HCT116 (cell line): ENCODE results near the gene ACTR1A. TPM values are rescaled to one million over a fixed set of nuclear protein-coding genes. Genes with fewer than 3 reads are reported as not detected.
A peak's percentile ranks its signal among the peaks of the same experiment; 100 is the strongest.

ENCODE experiments used
- ATAC-seq: fragments of 200-7000 bp; cut with Tn5 transposase; 2 replicates; pipeline ENCODE4 v1.9.1; 2020; ENCODE audit warnings: mild to moderate bottlenecking, moderate library complexity
- BruUV-seq: library from RNA; stranded (reverse); fragments of 400-500 nt; replicated peaks from 2 replicates; lab custom pipeline; 2021; lab: Mats Ljungman, UMichigan
- CTCF ChIA-PET: fragments of 300-600 bp; sonication (Branson Sonifier 250); formaldehyde crosslinking; loops from one replicate; lab custom pipeline; 2021; ENCODE audit warnings: antibody characterized with exemption; lab: Charles Lee
- POLR2A ChIA-PET: fragments of 300-600, 350-600 bp; sonication (Branson Sonifier 250); formaldehyde crosslinking; loops from one replicate; lab custom pipeline; 2021; ENCODE audit warnings: antibody characterized with exemption; lab: Charles Lee
- RAD21 ChIA-PET, 2 experiments: fragments of 300-600 bp; sonication (Branson Sonifier 250); formaldehyde crosslinking; loops; one replicate each; lab custom pipeline; 2023; ENCODE audit warnings: low total read pairs in 2 of 2; ENCODE audit not compliant: uncharacterized antibody in 2 of 2, unreplicated experiment in 2 of 2, low non-redundant PET in 1 of 2; lab: Charles Lee
- DNase-seq: peaks from one replicate; pipeline ENCODE4 v3.0.0-alpha.2; 2010; ENCODE audit warnings: low read depth, low spot score
- H2AFZ ChIP-seq: fragments of 200-600 bp; shearing (Covaris generic), sonication (generic); 2 replicates; pipeline ENCODE4 v1.6.1; 2017; ENCODE audit warnings: low read depth, mixed run types, mixed read lengths, antibody characterized with exemption, low read length; ENCODE audit not compliant: poor library complexity, severe bottlenecking
- H3K27ac ChIP-seq: 2 replicates; pipeline ENCODE4 v1.5.1; 2012; ENCODE audit warnings: low read depth, low read length
- H3K27me3 ChIP-seq: fragments of 200-600 bp; sonication (generic); 2 replicates; pipeline ENCODE4 v1.6.1; 2016; ENCODE audit warnings: mixed run types, low read length, mixed read lengths; ENCODE audit not compliant: insufficient read depth
- H3K36me3 ChIP-seq, 2 experiments: fragments of 200-500 bp in 1 of 2; fragments of 200-600 bp in 1 of 2; sonication (Bioruptor generic) in 1 of 2; sonication (generic) in 1 of 2; 2 replicates each; pipeline versions ENCODE4 v1.5.1 to v1.6.1; 2014 to 2016; ENCODE audit warnings: low read length in 2 of 2, inconsistent platforms in 1 of 2, mixed read lengths in 1 of 2, mixed run types in 1 of 2; ENCODE audit not compliant: insufficient read depth in 2 of 2, control insufficient read depth in 1 of 2
- H3K4me1 ChIP-seq, 2 experiments: fragments of 200-600 bp in 1 of 2; sonication (generic) in 1 of 2; 2 replicates each; pipeline versions ENCODE4 v1.5.1 to v1.6.1; 2012 to 2017; ENCODE audit warnings: low read length in 2 of 2, inconsistent platforms in 1 of 2, mild to moderate bottlenecking in 1 of 2, mixed read lengths in 1 of 2, mixed run types in 1 of 2, moderate library complexity in 1 of 2; ENCODE audit not compliant: insufficient read depth in 2 of 2, control insufficient read depth in 1 of 2
- H3K4me2 ChIP-seq: fragments of 200-600 bp; sonication (generic); 2 replicates; pipeline ENCODE4 v1.6.1; 2017; ENCODE audit warnings: mixed run types, low read length, mixed read lengths
- H3K4me3 ChIP-seq, 2 experiments: fragments of 200-600 bp in 1 of 2; sonication (generic) in 1 of 2; replicated peaks in 1 of 2; 2 replicates each; pipeline ENCODE4 v1.5.1; 2011 to 2016; ENCODE audit warnings: low read length in 2 of 2, control low read depth in 1 of 2, low read depth in 1 of 2, mild to moderate bottlenecking in 1 of 2, mixed read lengths in 1 of 2, mixed run types in 1 of 2
- H3K79me2 ChIP-seq: fragments of 200-600 bp; sonication (generic); 2 replicates; pipeline ENCODE4 v1.6.1; 2017; ENCODE audit warnings: mild to moderate bottlenecking, mixed run types, low read length, moderate library complexity, mixed read lengths; ENCODE audit not compliant: insufficient read depth
- H3K9ac ChIP-seq: fragments of 200-600 bp; sonication (generic); 2 replicates; pipeline ENCODE4 v1.6.1; 2016; ENCODE audit warnings: low read length, mixed read lengths
- H3K9me2 ChIP-seq: fragments of 200-600 bp; sonication (generic), shearing (Covaris generic); 2 replicates; pipeline ENCODE4 v1.6.1; 2017; ENCODE audit warnings: mixed run types, mild to moderate bottlenecking, moderate library complexity; ENCODE audit not compliant: insufficient read depth
- H3K9me3 ChIP-seq, 2 experiments: fragments of 200-500 bp in 1 of 2; fragments of 200-600 bp in 1 of 2; sonication (Bioruptor generic) in 1 of 2; sonication (generic) in 1 of 2; 2 replicates each; pipeline ENCODE4 v1.6.1; 2014 to 2017; ENCODE audit warnings: low read length in 2 of 2, mixed read lengths in 2 of 2, inconsistent platforms in 1 of 2, low read depth in 1 of 2, mild to moderate bottlenecking in 1 of 2, mixed run types in 1 of 2, moderate library complexity in 1 of 2; ENCODE audit not compliant: control insufficient read depth in 1 of 2, insufficient read depth in 1 of 2
- H4K20me1 ChIP-seq: fragments of 200-600 bp; sonication (generic), shearing (Covaris generic); 2 replicates; pipeline ENCODE4 v1.6.1; 2017; ENCODE audit warnings: mixed run types, mild to moderate bottlenecking, moderate library complexity; ENCODE audit not compliant: insufficient read depth
- CBX3 ChIP-seq: IDR thresholded peaks from 2 replicates; pipeline ENCODE4 v1.6.1; 2012; ENCODE audit warnings: low read depth
- CEBPB ChIP-seq: IDR thresholded peaks from 2 replicates; pipeline ENCODE4 v1.6.1; 2012; ENCODE audit warnings: low read depth
- CTCF ChIP-seq, 3 experiments: fragments of 200-600 bp in 1 of 3; sonication (generic) in 1 of 3; IDR thresholded peaks in 2 of 3; conservative IDR thresholded peaks in 1 of 3; 2 replicates each; pipeline ENCODE4 v1.5.1; 2012 to 2017; ENCODE audit warnings: low read depth in 2 of 3, low read length in 2 of 3, antibody characterized with exemption in 1 of 3, borderline replicate concordance in 1 of 3, control low read depth in 1 of 3, mild to moderate bottlenecking in 1 of 3, mixed read lengths in 1 of 3, mixed run types in 1 of 3, moderate library complexity in 1 of 3; ENCODE audit not compliant: insufficient read depth in 1 of 3
- EGR1 ChIP-seq: IDR thresholded peaks from 2 replicates; pipeline ENCODE4 v1.6.1; 2012; ENCODE audit warnings: low read depth
- ELF1 ChIP-seq: IDR thresholded peaks from 2 replicates; pipeline ENCODE4 v1.6.1; 2012; ENCODE audit warnings: low read depth, borderline replicate concordance
- EZH2 ChIP-seq: fragments of 200-600 bp; sonication (generic); IDR thresholded peaks from 2 replicates; pipeline ENCODE4 v1.6.1; 2017; ENCODE audit warnings: antibody characterized with exemption, mixed run types
- FOSL1 ChIP-seq: IDR thresholded peaks from 2 replicates; pipeline ENCODE4 v1.6.1; 2012; ENCODE audit warnings: low read depth
- POLR2A ChIP-seq: IDR thresholded peaks from 2 replicates; pipeline ENCODE4 v1.7.0; 2011; ENCODE audit warnings: borderline replicate concordance; ENCODE audit not compliant: insufficient read depth, insufficient read length; ENCODE audit errors: extremely low read depth
- POLR2AphosphoS5 ChIP-seq: IDR thresholded peaks from 2 replicates; pipeline ENCODE4 v1.6.1; 2011; ENCODE audit warnings: mild to moderate bottlenecking, low read depth, low read length, moderate library complexity
- RAD21 ChIP-seq: IDR thresholded peaks from 2 replicates; pipeline ENCODE4 v1.6.1; 2012; ENCODE audit warnings: low read depth, mild to moderate bottlenecking
- REST ChIP-seq: IDR thresholded peaks from 2 replicates; pipeline ENCODE4 v1.6.1; 2012; ENCODE audit warnings: low read depth
- SIN3A ChIP-seq: IDR thresholded peaks from 2 replicates; pipeline ENCODE4 v1.6.1; 2012; ENCODE audit warnings: low read depth
- SP1 ChIP-seq: IDR thresholded peaks from 2 replicates; pipeline ENCODE4 v1.6.1; 2012; ENCODE audit warnings: low read depth
- SRF ChIP-seq: IDR thresholded peaks from 2 replicates; pipeline ENCODE4 v1.6.1; 2012; ENCODE audit warnings: low read depth
- YY1 ChIP-seq: IDR thresholded peaks from 2 replicates; pipeline ENCODE4 v1.6.1; 2011; ENCODE audit warnings: low read length, low read depth, moderate library complexity, mild to moderate bottlenecking; ENCODE audit not compliant: insufficient replicate concordance; ENCODE audit errors: extremely low read depth
- ZFX ChIP-seq: fragments of 450-650 bp; IDR thresholded peaks from 2 replicates; pipeline ENCODE4 v1.6.1; 2017
- ZNF274 ChIP-seq: fragments of 200-500 bp; sonication (Bioruptor generic); IDR thresholded peaks from 2 replicates; pipeline ENCODE4 v1.6.1; 2014; ENCODE audit warnings: mild to moderate bottlenecking, low read depth, low read length, inconsistent platforms
- intact Hi-C: fragments of 100-400 bp; cut with micrococcal nuclease; formaldehyde crosslinking; loops from 2 replicates; pipeline ENCODE4 v1.10.0; 2022
- total RNA-seq: library from RNA; stranded (reverse); gene quantifications from one replicate; pipeline ENCODE4 v1.2.1, GENCODE V29; 2021; ENCODE audit not compliant: unreplicated experiment

The ACTR1A gene
- total RNA-seq, 1 experiment from 2014 or later, result 94.2 TPM

- H3K4me1 ChIP-seq, result peaks cover 13 to 27% of the 10 kb centered on the region in 2 experiments
- no peak overlapping the region for H3K4me3 ChIP-seq
- ATAC-seq (no peak), DNase-seq (no peak)
- CTCF ChIA-PET, result interaction anchor here (5.3 kb wide), 1 partner anchor 77 kb away, joined by 103 read pairs; no protein-coding TSS in a partner anchor
- peak overlapping the region; percentile 84 for H3K4me2 ChIP-seq
- no TSS peak for BruUV-seq
- H2AFZ ChIP-seq, result no peak overlapping the region
- H3K9ac ChIP-seq, result no peak overlapping the region
- H3K36me3 ChIP-seq, result peaks cover 5 to 17% of the 10 kb centered on the region in 2 experiments; a peak in 3 of 4 replicates
- H3K9me2 ChIP-seq, result no peaks in the 10 kb centered on the region
- H3K79me2 ChIP-seq, result peaks cover 36% of the 10 kb centered on the region
- POLR2A ChIA-PET, result no interaction called here
- H3K27ac ChIP-seq, result no peak overlapping the region
- intact Hi-C loops, result no loop called here
- RAD21 ChIA-PET, result interaction anchor here in 1 of 2 experiments (1.0 kb wide), 1 partner anchor 79 kb away, joined by 3 read pairs; no protein-coding TSS in a partner anchor
- H3K9me3 ChIP-seq, result no peaks in the 10 kb centered on the region
- H4K20me1 ChIP-seq, result no peaks in the 10 kb centered on the region
- no peaks in the 10 kb centered on the region for H3K27me3 ChIP-seq
- TF ChIP-seq RAD21 (no peak), SIN3A (no peak), FOSL1 (no peak), REST (no peak), CTCF (IDR thresholded peaks at IDR 0.05 in 2 of 3, conservative IDR thresholded peaks at IDR 0.05 in 1 of 3; ENCODE audit: borderline replicate concordance in 1 of 3, insufficient read depth in 1 of 3, low read depth in 2 of 3, low read length in 2 of 3) (no peak), ZNF274 (no peak), EZH2 (no peak), POLR2AphosphoS5 (no peak), ZFX (no peak), CEBPB (no peak), EGR1 (no peak), SRF (no peak), POLR2A (no peak), CBX3 (no peak), SP1 (no peak), ELF1 (no peak), YY1 (no peak)
These were observed 3.1 kb upstream of the ACTR1A start for GRCh38 chr10:102505462-102506115.
